ENCODE measurements around the gene PTGS1.
"Not testable (repeated sequence)": the region's sequence is repeated elsewhere in the genome, so short reads cannot be mapped to it uniquely, and the experiment has no call there.

The PTGS1 gene

DNA sequence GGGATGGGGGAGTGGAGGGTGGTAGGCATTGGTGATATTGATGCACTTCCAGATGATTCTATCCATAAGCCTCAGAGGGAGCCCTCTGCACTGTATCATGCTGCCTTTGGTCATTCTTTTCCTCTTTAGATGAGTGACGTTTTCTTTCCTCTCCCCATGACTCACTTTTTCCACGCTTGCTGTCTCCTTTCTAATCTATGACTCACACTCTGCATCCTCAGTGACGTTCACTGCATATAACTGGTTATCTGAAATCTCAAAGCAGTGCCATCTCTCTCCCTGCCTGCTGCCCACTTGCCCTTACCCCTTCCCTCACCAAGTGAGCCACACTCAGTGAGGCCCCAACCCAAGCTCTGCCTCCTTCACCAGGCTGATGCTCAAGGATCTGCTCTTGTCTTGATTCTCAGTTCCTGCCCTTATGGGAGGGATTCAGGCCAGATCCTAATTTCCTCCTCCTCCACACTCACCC lies 31.6 kb downstream of the PTGS1 start:
- no peak for DNase-seq

- DNase-seq, result no peak
Measured at GRCh38 chr9:122402874-122403273, 32.0 kb downstream of the PTGS1 start.

DNA sequence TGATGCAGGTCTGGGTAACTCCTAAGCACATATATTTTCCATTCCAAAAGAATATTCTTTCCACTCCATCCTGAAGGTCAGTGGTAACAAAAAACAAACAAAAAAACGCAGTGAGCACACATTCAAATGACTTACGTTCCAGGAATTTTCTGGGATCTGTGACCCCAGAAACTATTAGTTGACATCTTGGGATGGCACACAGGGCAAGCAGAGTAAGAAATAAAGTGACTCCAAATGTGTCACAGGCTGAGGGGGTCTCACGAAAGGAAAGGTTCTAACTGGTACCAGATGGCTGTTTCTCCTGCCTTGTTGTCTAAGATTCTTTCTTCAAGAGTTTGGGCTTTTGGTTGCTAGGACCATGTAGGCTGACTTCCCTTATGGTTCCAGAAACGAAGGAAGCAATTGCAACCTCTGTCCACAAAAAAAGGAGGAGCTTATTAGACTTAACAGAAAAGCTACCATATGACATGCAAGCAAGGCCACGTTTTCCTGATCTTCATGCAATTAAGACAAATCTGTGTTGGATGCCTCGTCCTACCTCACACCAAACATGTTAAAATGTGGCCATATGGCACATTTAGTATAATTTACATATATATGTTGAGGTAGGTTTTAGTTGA lies 32.7 kb downstream of the PTGS1 start:
- DNase-seq, result no peak

GRCh38 chr9:122405304-122406069 lies 34.7 kb downstream of the PTGS1 start:
- DNase-seq, result not testable (repeated sequence)

DNA sequence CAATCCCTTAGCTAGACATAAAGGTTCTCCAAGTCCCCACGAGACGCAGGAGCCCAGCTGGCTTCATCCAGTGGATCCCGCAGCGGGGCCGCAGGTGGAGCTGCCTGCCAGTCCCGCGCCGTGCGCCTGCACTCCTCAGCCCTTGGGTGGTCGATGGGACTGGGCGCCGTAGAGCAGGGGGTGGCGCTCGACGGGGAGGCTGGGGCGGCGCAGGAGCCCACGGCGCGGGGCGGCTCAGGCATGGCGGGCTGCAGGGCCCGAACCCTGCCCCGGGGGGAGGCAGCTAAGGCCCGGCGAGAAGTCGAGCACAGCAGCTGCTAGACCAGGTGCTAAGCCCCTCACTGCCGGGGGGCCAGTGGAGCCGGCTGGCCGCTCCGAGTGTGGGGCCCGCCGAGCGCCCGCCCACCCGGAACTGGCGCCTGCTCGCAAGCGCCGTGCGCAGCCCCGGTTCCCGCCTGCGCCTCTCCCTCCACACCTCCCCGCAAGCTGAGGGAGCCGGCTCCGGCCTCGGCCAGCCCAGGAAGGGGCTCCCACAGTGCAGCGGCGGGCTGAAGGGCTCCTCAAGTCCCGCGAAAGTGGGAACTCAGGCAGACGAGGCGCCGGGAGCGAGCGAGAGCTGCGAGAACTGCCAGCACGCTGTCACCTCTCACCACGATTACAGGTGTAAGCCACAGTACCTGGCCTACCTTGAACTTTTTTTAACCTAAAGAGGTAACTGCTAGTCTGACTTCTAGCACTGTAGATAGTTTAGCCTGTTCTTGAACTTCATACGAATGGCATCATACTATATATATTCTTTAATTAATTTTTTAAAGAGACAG lies 35.5 kb downstream of the PTGS1 start:
- no peak for DNase-seq

DNA sequence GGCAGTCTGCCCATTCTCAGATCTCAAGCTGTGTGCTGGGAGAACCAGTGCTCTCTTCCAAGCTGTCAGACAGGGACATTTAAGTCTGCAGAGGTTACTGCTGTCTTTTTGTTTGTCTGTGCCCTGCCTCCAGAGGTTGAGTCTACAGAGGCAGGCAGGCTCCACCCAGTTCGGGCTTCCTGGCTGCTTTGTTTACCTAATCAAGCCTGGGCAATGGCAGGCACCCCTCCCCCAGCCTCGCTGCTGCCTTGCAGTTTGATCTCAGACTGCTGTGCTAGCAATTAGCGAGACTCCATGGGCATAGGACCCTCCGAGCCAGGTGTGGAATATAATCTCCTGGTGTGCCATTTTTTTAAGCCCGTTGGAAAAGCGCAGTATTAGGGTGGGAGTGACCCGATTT lies 43.3 kb downstream of the PTGS1 start:
- DNase-seq, result not testable (repeated sequence)

DNA sequence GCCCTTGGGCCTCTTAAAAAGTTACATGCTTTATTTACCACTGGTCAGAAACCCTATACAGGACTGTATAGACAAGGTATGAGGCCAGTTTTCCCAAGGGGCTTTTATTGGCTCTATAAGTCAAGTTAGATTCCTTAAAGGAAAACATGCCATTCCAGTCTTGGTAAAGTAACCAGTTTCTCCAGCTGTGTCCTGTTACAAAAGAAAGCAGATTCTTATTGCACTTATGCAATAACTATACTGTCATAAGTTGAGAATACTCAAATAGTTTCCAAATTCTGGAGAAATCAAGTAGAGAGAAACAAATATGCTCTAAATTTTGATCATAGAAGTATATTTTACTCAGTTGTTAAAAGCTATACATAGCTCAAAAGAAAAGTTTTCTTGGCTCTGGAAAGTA lies 47.2 kb downstream of the PTGS1 start:
- DNase-seq, result no peak

- DNase-seq, result no peak
Measured at GRCh38 chr9:122420315-122420714, 49.5 kb downstream of the PTGS1 start.

GRCh38 chr9:122425087-122425486 lies 54.3 kb downstream of the PTGS1 start:
- DNase-seq, result no peak

DNA sequence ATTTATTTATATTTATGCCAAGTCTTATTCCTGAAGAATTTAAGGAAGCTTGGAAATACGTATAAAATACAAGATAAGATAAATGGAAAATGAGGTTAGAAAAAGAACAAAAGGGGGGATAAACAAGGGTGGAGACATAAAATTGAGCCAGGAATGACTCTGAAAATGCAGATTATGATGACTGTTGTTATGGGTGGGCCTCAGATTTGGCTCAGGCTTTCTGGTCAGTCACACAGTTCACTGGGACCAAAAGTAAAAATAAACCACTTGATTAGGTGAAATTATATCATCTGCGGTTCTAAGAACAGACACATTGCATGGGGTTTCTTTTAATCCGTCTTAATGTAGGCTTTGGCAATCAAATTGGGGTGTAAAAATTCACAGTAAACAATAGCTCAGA lies 55.9 kb downstream of the PTGS1 start:
- no peak for DNase-seq

DNA sequence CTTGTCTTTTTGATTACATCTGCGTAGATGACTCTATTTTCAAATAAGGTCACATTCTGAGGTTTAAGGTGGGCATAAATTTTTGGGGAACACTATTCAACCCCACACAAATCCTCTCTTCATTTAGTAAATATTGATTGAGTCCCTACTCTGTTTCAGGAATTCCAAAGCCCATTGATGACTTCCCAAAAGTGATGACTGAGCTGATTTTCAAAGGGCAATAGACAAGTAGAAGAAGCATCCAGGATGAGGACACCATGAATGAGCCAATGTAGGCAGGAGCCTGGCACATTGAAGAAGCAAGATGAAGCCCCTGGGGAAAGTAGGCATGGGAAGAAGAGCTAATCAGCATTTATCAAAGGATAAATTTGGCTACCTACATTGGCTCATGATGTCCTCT lies 71.7 kb downstream of the PTGS1 start:
- no peak for DNase-seq

GRCh38 chr9:122444041-122444733 lies 73.4 kb downstream of the PTGS1 start:
- no peak for DNase-seq
